NCI-H748 (cell line): ENCODE results near the gene KIFAP3.
"Not testable (repeated sequence)": the region's sequence is repeated elsewhere in the genome, so short reads cannot be mapped to it uniquely, and the experiment has no call there.

Experiments used
- DNase-seq: peaks from one replicate; lab custom pipeline; 2025; ENCODE audit not compliant: unreplicated experiment; lab: John Stamatoyannopoulos, UW

The KIFAP3 gene

GRCh38 chr1:170064821-170065220, 9.7 kb downstream of the KIFAP3 start:
- DNase-seq, result no peak

- DNase-seq, result no peak
Observed at GRCh38 chr1:170063109-170063826, 11.2 kb downstream of the KIFAP3 start.

GRCh38 chr1:170061676-170062075, 12.8 kb downstream of the KIFAP3 start:
- DNase-seq, result not testable (repeated sequence)

GRCh38 chr1:170060015-170060520, 14.4 kb downstream of the KIFAP3 start:
- DNase-seq, result not testable (repeated sequence)

- DNase-seq, result no peak
Observed at GRCh38 chr1:170049176-170049800, 25.2 kb downstream of the KIFAP3 start.

GRCh38 chr1:170048515-170048914, 26.0 kb downstream of the KIFAP3 start:
- no peak for DNase-seq

- DNase-seq, result no peak
Observed at GRCh38 chr1:170044187-170044586, 30.3 kb downstream of the KIFAP3 start.

GRCh38 chr1:170041423-170042192, 32.9 kb downstream of the KIFAP3 start:
- DNase-seq, result no peak

- DNase-seq, result no peak
Observed at GRCh38 chr1:170032531-170033280, 41.8 kb downstream of the KIFAP3 start.

- no peak for DNase-seq
Observed at GRCh38 chr1:170030212-170030611, 44.3 kb downstream of the KIFAP3 start.

- no peak for DNase-seq
Observed at GRCh38 chr1:170027760-170028159, 46.7 kb downstream of the KIFAP3 start.

- DNase-seq, result no peak
Observed at GRCh38 chr1:170020859-170021258, 53.6 kb downstream of the KIFAP3 start.

- DNase-seq, result no peak
Observed at GRCh38 chr1:170017478-170017877, 57.0 kb downstream of the KIFAP3 start.

- no peak for DNase-seq
Observed at GRCh38 chr1:170012920-170013319, 61.6 kb downstream of the KIFAP3 start.

- peak; percentile 33 for DNase-seq
Observed at GRCh38 chr1:170010443-170010842, 64.1 kb downstream of the KIFAP3 start.

GRCh38 chr1:170009551-170009950, 64.9 kb downstream of the KIFAP3 start:
- no peak for DNase-seq

- DNase-seq, result not testable (repeated sequence)
Observed at GRCh38 chr1:170008745-170009144, 65.8 kb downstream of the KIFAP3 start.

- DNase-seq, result not testable (repeated sequence)
Observed at GRCh38 chr1:170003270-170003835, 71.1 kb downstream of the KIFAP3 start.

GRCh38 chr1:170001266-170001665, 73.2 kb downstream of the KIFAP3 start:
- no peak for DNase-seq

- no peak for DNase-seq
Observed at GRCh38 chr1:169999761-170000160, 74.7 kb downstream of the KIFAP3 start.

- DNase-seq, result no peak
Observed at GRCh38 chr1:169999331-169999741, 75.2 kb downstream of the KIFAP3 start.
